NCI-H1105 treated with DMSO at 0.1 percent for 48 hours (cell line): ENCODE data around the gene RASD1.

Source experiments
- DNase-seq: peaks from one replicate; lab custom pipeline; 2025; lab: John Stamatoyannopoulos, UW

RASD1 gene

DNA sequence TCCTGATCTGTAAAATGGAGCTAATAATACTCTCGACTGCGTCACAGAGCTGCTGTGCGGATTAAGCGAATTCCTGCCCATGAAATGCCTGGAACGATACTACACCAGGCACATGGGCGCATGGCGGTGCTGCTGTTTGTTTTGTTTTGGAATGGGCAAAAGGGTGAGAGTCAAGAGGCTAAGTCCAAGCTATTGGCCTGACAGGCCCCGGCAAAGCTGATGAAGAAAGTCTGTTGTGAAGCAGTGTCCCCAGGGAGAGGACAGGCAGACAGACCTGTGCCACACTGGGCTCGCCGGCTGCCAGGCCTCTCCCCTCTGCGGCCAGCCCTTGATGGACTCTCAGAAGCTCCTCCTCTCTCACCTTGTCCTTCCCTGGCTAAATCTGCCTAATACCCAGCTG lies 31.3 kb upstream of the RASD1 start:
- no peak for DNase-seq

DNA sequence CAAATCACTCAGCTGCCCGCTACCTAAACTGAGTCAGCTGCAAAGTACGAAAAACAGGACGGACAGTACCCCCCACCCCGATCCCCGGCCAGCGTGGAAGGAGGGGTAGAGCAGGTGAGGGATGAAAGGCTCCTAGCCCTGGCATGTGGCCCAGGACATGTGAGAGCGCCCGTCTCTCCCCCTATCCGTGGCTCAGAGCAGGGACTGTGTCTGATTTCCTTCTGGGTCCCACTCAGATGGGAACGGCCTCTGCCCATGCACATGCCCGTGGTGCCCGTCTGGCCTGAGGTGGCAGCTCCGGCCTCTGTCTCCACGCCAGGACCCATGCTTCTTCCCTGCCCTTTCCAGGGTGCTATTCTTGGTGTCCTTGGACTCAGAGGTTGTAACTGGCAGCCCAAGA lies 30.2 kb upstream of the RASD1 start:
- DNase-seq = peak; percentile 49

DNA sequence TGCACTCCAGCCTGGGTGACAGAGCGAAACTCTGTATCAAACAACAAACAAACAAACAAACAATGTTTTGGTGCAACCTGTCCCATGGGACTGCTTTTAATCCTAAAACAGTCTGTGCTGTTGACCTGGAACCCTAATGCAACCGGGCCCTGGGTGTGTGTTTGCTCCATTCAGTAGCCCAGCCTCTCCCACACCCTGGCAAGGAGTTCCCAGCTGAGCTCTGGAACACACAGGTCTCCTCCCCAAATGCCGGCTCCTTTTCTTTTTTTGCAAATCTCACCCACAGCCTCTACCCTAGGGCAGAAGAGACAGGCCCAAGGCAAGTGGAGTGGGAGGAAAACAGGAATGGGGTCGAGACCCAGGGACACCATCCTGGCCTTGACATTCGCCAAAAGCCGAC lies 29.8 kb upstream of the RASD1 start:
- no peak for DNase-seq

DNA sequence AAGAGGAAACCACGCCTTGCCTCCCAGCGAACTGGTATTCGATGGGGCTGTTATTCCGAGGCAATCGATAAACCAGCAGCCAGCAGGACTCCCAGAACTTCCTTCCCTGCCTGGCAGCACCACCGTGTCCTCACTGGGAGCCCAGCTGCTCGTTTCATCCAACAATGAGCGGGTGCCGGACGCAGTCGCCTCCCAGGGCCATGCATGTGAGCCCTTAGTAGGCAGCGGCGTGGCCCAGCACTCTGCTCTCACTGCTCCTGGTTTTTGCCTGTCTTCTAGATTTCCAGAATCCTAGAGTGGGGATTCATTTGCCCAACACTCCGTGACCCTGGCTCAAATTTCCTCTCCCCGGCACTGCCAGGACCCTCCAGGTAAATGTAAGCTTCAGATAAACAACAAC lies 29.1 kb upstream of the RASD1 start:
- DNase-seq = no peak

DNA sequence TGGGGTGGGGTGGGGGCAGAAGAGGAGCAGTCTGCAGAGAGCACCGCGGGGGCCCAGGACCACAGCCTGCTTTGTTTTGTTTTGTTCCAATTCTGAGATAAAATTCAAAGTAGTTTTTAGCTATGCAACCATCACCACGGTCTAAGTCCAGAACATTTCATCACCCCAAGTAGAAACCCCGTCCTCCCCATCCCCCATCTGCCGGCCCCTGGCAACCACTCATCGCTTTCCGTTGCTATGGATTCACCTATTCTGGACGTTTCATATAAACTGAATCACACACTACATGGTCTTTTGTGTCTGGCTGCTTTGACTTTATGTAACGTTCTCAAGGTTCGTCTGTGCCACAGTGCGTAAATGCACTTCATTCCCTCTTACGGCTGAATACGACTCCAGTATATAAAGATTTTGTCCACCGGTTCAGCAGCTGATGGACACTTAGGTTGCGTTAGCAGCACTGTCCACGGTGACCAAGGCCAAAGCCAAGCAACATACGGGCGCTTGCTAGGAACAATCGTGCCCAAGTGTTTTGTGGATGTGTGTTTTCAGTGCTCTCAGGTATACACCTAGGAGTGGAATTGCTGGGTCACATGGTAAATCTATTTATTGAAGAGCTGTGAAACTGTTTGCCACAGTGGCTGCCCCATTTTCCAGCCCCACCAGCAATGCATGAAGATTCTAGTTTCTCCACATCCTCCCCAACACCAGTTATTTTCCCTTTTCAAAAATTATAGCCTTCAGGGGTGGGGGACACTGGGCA lies 27.7 kb upstream of the RASD1 start:
- DNase-seq = no peak

DNA sequence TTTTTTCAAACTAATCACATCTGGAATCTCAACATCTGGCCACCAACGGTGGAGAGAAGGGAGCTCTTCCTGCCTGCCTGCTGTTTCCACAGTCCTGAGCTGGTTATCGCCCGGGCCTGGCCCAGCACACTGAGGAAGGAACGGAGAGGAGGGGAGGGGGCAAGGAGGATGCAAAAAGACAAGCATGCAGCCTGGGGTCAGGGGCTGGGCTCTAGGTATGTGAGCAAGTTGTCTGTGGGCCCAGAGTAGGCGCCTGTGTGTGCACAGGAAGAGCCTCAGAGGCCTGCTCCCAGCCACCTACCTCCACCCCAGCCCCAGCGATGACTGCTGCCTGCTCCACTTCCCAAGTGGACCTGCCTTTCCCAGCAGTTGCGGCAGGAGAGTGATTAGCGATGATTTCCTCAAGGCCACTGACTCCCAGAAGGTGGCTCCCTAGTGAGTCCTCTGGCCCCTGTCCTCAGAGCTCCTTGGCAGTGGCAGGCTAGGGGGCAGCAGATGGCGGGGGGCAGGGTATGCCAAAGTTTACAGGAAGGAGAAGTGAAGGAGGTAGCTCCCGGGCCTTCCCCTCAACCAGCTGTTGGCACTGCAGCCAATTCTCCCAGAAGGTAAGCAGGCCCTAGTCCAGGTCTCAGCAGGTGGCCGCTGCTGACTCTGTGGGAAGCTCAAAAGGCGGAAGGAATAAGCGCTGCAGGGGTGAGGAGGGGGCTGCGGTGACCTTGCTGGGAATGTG lies 27.0 kb upstream of the RASD1 start:
- peak; percentile 66 for DNase-seq

DNA sequence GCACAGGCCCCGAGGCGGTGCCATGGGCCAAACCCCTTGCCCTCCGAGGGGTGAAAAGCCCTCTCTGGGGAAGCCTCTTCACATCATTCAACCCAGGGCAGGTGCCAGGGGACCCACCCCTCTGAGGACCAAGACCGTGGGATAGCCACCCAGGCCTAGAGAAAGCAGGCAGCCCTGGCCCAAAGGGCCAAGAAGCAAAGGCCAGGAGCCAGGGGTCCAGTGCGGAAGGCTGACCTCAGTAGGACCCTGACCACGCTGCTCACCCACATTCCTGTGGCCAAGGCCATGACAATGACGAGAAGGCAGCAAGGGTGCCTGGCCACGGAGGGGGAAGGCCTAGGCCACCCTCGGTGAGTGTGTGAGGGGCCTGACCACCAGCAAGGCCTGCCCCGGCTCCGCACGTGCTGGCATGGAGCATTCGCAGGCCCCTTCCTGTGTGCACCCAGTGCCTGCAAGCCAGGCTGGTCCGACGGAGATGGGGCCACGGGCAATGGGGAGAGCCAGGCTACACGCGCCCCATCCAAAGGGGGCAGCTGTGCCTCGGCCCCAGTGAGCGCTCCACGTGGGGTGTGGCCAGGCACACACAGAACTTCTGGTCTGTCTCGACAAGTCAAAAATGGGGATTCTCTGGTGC lies 24.5 kb upstream of the RASD1 start:
- no peak for DNase-seq

DNA sequence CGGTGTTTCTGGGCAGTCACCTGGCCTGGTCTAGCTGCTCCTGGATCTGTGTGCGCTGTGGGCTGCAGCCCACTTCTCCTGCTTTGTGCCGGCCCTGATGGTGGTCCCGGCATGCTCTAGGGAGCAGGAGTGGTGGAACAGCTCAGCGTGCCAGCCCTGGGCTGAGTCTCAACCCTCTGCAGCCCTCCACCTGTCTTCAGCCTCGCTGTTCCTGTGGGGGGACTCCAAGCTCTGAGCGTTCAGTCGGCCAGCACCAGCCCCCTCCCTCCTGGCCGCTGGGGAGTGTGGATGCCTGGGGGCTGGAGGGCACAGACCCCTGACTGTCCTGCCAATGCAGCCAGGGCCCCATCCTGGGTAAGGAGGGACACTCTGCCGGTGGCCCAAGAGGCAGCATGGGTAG lies 23.7 kb upstream of the RASD1 start:
- DNase-seq = no peak

DNA sequence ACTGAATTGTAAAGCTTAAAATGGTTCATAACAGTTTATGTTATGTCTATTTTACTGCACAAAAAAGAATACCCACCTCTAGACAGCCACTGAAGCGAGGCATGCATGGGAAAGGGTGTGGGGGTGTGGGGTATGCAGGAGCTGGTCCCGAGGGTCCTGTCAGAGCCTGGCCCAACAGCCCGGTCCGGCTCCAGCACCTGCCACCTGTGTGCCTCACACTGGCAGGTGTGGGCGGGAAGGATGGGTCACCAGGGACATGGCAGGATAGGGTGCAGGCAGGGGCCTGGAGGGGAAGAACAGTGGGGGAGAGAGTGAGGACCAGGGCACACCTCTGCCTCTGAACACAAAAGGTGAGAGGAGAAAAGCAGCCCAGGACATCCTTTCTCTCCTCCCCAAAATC lies 22.8 kb upstream of the RASD1 start:
- no peak for DNase-seq

DNA sequence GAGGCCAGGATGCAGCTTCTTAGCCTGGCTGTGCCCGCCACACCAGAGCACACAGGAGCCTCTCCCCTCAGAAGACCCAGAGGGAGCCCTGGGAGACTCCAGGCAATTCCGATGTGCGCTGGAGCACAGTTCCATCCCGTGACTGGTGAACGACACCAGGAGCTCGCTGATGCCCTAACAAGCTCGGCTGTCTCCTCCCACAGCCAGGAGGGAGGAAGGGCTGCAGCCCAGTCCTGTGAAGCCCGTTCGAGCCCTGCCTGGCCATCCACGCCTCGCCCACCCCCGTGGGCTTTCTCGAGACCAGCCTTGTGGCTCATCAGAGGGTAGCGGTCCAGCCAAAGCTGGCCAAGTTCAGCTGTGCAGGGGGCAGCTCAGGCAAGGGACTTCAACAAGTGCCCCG lies 21.8 kb upstream of the RASD1 start:
- no peak for DNase-seq

DNA sequence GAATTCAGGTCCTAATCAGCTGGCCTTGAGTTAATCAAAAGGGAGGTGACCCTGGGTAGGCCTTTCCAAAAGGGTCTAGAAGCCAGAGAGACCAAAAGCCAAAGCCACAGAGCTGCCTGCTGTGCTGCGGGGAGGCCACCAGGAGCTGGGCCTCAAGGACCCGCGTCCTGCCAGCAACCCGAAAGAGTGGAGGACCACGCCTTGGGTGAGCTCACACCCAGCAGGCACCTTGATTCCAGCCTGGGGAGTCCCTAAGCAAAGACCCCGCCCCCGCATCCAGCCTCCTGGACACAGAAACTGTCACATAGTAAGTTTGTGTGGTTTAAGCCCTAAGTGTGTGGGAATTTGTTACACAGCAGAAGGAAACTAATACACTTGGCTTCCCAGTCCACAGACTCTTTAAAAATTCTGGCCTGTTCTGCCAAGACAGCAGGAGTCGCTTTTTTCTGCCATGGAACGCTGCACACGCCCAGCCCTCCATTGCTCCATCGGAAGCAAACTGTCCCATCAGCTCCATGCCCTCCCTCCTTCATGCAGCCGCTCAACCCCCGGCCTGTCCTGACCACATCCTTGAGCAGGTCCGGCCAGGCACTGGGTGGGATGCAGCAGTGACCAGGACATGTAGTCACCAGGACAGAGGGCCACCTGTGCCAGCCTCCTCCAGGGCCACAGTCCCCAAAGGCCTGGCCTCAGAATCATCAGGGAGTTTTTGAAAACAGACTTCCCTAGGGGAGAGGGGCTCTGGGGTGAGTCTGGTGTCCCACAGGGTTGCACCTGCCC lies 20.9 kb upstream of the RASD1 start:
- no peak for DNase-seq

DNA sequence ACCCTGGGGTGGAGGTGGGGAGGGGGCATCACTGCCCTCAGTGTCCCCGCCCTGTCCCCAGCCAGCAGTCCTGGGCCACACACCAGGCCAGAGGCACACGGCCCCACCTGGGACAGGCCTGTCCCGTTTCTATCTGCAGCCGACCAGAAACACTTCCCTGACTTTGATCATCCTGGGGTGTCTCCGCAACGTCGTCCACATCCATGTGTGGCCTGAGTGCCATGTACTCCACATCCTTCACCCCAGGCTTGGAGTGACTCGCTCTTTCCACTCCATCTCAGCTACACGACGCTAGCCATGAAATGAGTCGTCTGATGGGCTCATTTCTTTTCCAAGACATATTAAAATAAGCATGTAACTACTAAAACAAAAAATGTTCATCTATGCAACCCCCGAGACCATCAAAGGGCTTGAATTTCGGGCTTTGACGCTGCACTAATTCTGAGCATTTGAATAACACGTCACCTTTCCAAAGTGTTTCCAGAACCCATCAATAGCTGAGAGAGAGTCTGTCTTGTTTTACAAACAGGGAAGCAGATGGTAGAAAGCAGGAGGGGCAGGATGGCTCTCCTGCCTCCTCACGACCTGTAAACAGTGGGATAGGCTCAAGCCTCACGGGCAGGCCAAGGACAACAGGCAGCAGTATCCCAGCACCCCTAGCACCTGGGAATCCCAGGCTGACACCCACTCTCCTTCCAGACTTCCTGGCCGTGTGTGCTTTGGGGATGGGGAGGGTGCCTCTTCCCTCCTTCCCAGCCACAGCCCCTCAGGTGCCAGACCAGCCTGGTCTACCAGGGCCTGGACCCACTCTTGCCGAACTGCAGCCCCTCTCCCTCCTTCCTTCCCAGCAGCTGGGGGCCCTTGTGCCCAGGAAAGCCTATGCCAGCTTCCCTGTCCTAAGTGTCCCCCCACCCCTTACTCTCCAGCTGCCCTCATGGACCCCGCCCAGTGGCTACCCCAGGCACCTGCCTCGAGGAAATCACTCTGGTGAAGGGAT lies 20.0 kb upstream of the RASD1 start:
- DNase-seq = no peak

DNA sequence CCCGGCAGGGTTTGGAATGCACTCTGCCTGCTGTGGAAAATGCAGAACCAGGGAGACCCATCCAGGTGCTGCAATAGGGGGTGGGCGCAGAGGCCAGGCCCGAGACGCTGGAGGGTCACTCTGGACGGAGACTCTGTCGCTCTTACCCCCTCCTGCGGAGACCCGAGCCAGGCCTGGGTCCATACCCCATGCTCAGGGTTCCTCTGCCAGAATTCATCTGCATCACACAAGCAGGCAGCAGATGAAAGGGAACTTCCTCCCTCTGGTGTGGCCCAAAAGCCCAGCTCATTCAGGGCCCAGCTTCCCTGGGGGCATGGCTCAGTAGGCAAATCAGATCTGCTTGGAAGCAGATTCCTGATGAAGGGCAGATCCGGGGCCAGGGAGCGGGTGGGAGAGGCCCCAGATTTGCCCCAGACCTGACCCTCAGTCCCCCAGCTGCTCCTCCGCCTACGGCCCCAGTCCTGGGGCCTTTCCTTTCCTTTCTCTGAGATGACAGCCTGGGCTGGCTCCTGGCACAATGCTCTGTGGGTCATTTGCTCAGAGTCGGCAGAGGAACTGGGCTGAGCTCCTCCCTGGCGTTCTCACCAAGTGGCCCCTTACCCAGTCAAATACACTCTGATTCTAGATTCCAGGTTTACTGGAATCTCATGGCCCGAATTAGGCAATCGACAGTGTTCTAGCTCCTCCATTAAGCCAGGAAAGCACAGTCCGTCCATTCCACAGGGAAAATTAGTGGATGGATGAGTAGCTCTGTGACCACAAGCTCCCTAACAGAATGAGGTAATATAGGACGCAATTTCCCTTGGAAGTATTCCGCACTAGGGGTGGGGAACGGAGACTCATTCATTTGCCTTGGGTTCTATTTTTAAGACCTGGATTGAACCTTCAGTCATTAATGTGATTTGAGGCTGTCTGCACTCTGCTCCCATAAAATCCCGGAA lies 19.1 kb upstream of the RASD1 start:
- no peak for DNase-seq

DNA sequence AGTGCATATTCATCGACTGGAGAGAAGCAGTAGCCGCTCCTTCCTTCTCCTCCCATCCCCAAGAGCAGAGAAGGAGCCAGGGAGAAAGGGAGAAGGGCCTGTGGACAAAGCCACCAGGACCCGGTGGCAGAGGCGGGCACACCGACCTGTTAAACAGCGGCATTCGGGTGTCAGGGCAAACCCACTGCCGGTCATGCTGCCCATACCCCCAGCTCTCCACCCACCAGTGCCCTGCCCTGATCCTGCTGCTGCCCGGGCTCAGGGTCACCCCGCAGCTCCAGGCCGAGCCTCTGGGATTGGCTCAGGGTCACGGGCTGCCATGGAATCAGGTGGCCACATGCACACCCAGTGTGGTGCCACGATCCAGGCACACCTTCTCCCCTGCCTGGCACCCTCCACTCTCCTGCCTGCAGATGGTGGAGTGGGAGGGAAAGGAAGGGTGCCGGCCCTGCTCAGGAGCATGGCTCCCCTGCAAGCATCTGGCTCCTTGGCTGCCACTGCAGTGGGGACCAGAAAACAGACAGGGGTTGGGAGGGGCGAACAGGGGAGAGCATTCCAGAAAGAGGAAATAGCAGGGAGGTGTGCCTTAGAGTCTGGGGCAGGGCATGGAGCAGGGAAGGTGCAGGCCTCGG lies 18.3 kb upstream of the RASD1 start:
- no peak for DNase-seq

DNA sequence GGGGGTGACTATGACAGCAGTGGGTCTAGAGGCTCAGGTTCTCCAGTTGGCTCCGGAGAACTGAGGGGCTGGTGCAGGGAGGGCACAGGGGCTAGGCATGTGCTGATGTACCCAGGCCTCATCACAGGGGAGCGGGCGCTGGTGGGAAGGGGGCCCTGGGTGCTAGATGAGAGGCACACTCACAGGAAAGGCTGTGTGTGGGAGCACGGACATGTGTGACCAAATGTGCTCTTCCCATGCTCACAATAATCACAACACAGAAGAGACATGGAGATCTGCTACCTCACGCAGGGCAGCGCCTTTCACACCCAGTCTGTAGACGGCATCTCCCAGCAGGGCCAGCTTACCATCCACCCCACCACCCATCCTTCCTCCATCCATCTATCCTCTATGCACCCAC lies 17.4 kb upstream of the RASD1 start:
- no peak for DNase-seq

DNA sequence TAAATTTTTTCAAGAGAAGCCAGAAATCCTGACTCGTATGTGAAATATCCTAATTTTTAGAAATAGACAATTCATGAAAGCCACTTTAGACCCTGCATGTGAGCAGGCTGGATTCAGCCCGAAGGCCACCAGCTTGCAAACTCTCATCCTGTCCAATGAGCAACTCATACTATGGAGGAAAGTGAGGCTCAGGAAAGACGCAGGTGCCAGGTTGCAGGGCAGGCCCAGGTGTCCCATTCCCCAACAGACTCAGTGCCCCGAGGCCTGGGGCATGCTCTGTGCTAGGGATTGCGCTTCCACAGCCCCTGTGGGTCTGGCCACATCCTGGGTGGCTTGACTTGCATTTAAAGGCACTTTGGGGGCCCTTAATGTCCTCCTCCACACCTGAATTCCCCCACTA lies 16.7 kb upstream of the RASD1 start:
- DNase-seq = no peak

DNA sequence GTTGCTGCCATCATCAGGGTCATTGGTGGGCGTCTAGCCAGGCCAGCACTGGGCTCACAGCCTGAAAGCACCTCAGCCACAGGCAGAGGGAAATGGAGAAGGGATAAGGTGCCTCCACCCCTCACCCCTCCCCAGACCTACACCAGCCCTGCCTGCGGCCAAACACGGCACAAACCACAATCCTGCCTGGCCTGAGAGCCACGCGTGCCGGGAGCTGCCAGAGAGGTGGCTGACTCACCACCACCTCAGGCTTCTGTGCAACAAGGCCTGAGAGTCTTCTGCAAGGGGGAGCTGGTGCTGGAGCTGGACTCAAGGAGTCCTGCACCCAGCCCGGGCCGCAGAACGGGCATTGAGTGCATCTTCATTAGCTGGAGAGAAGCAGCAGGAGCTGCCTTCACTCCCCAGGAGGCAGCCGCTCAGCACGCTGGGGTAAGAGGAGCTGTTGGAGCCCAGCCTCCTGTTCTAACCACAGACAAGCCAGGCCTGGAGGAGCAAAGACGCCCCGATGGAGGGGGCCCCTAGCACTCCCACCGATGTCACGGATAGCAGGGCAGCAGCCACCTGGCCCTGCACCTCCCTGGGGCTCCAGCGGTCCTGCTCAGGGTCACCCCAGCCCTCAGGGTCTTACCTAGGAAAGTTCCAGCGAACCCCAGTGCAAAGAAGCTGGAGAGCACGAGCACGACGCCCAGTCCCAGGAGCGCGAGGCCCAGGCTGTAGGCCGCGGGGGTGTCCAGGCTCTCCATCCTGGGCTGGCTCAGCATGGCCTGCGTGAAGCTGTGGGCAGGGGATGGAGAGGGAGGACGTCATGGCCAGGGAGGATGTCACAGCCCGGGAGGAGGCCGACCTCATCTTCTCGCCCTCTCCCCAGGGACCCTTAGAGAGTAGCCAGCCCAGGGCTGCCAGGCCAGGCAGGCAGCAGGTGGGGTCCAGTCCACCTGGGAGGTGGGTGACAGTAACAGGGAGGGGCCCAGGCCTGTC lies 16.0 kb upstream of the RASD1 start:
- no peak for DNase-seq

DNA sequence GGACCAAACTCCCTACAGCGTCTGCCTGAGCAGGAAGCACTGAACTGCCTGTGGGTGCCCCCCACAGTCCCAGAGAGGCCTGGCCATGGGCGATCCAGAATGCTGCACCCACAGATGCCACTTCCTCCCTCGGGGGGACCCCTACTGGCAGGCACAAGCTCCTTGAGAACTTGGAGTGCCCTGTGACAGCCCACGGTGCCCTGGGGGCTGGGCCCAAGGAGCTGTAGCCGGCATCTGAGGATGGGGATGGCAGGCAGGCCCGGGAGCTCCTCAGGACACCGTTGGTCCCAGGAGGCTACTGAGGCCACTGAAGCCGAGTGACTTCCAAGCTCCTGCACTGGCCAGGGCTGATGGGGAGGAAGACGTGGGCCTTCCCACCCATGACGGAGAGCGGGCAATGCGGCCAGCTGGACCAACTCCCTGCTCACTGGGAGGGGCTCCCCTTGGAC lies 15.1 kb upstream of the RASD1 start:
- no peak for DNase-seq
